HG03460 (cell line): ENCODE measurements around the gene TMED8.
"Not testable (repeated sequence)": the region's sequence is repeated elsewhere in the genome, so short reads cannot be mapped to it uniquely, and the experiment has no call there.

Experiments used
- ATAC-seq: cut with Tn5 transposase; IDR thresholded peaks from one replicate; pipeline ENCODE4 v1.9.1; 2021; ENCODE audit not compliant: unreplicated experiment

TMED8 gene

GRCh38 chr14:77323571-77323970, 53.3 kb downstream of the TMED8 start:
- ATAC-seq, result no peak

- no peak for ATAC-seq
Measured at GRCh38 chr14:77322951-77323350, 53.9 kb downstream of the TMED8 start.

DNA sequence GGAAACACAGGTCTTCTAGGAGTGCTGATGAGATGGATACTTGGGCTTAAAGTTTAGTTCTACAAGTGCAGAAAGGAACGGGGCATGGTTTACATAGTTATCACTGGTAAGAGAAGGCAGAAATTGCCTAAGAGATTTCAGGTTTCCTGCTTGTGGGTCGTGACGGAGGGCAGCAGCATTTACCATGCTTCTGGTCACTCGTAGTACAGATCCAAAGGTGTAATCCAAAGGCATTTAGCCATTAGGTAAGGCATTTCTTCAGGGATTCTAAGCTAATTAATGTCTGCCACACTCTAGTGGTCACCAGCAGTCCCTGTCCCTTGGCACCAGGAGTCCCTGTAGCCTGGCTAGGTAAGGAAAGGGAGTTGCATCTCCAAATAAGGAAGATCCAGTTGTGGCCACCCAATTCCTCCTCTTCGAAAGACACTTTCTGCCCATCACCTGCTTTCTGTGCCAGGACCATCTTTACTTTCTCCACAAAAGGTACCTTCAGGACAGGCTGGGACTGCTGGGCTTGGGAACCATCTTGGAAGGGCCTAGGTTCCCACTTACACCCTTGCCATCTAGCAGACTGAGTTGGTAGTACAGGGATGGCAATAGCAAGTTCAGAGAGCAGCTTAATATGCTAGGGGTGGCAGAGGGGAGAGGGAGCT, 54.5 kb downstream of the TMED8 start:
- no peak for ATAC-seq

DNA sequence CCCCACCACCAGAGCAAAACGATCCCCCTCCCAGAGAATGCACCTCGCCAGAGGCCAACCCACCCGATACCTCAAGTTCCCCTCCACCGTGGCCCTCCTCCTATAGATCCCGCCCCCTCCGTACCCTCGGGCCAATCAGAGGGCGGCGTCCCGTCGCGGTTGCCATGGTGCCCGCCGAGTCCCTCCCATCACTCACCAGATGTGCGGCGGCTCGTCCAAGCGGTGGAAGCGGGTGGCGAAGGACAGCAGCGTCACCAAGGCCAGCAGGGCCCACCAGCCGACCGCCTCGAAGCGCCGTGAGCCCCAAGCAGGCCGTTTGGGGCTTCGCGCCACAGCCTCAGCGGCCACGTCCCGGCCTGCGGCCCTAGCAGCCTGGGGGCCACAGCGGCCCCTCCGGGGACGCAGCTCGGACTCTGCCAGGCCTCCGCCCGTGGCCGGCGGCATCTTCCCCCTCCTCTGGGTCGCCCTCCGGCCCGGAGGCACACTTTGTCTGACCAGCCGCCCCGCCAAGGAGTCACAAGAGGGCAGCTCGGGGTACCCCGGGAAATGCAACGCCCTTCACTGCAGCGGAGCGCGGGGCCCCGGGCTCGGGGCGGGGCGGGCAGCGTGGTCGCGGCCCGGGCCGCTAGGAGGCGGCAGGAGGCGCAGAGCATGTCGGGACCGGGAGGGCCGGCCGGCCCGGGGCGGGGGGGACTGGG, 56.5 kb downstream of the TMED8 start, which contains the start of gene POMT2:
Gene POMT2 (minus strand): TSS at position 646 of the 698 bp plus-strand sequence. CDS start 202 bp downstream, at position 444.
- peak; percentile 72 for ATAC-seq

DNA sequence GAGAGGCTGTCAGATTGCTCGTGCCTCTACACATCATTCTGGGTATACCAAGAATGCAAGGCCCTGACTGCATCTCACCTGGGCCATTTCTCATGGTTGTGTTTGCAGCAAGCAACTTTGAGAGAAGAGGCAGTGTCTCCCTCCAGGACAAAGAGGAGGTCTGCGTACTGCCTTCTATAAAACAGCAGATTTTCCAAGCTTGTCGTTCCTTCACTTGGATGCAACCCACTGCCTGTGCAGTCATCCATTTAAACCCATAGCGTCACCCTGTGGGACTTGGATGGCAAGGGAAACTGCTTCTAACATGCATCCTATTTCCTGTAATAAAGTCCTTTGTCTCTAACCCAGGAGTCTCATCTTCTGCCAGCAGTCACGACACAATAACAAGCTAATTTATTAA, 57.5 kb downstream of the TMED8 start:
- no peak for ATAC-seq

GRCh38 chr14:77318756-77319155, 58.1 kb downstream of the TMED8 start:
- not testable (repeated sequence) for ATAC-seq

- no peak for ATAC-seq
Measured at GRCh38 chr14:77318006-77318553, 58.8 kb downstream of the TMED8 start.

DNA sequence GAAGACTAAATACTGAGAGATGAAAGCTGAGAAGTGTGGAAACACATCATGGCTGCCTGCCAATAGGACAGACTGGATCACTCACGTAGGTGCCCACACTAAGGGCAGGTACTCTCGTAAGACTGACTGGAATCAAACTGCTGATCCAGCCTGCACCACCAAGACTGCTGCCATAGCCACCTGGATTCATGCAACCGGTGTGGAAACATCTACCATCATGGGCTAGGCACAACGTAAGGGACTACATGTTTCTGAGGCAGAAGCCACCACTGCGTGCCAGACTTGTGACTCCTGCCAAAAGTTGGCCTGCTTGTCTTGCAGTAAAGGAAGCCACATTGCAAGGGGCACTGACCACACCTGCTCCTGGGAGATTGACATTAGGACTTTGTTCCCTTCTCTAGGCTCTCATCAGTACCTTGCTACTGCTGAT, 60.0 kb downstream of the TMED8 start:
- ATAC-seq, result no peak

- no peak for ATAC-seq
Measured at GRCh38 chr14:77316195-77316505, 60.7 kb downstream of the TMED8 start.

DNA sequence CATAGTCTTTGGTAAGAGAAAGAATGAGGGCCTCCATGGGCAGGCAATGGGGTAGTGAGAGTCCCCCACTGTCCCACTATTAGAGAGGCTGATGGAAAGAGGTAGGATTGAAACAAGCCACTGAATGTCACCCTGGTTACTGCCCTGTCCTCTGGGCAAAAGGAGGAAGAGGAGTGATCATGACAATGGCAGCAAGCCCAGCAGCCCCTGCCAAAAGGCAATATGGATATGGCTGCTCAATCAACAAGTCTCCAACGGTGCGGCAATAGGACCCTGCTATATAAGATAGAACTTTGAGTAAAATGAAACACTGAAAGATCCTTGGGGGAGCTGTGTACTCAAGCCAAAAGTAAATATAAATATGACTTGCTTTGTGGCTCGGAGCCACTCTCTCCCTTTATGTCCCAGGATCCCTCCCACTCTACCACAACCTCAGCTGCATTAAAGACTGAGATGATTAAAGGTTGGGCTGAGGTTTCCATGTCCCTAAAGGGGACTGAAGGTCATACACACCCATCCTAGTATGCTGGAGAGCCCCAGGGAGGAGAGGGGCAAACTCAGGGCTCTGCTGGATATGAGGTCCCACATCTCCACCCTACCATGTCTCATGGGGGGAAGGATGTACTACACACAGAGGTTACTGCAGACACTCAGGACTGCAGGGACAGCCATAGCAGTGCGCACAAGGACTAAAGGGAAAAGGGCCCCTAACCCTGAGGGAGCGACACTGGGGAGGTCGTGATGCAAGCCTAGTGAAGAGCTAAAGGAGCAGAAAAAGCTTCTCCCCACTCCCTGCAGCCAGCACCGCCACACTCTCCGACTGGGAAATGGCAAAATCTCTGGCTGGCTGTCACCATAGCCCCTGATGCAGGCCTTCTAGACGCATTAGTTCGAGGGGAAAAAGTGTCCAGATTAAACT, 62.1 kb downstream of the TMED8 start:
- ATAC-seq, result no peak

- no peak for ATAC-seq
Measured at GRCh38 chr14:77314043-77314442, 62.9 kb downstream of the TMED8 start.

DNA sequence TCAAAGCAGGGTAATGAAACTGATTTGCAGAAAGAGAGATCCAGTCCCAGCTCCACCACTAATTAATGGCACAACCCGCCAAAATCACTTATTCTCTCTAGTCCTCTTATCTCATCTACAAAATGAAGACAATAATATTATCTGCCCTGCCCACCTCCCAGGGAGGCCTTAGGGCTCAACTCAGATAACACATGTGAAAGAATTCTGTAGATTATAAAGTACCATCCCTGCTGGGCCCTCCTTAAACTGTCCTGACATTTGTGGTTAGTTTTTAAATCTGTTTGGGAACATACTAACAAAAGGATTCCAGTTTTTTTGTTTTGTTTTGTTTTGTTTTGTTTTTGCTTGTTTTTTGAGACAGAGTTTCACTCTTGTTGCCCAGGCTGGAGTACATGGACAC, 63.5 kb downstream of the TMED8 start:
- ATAC-seq, result no peak

DNA sequence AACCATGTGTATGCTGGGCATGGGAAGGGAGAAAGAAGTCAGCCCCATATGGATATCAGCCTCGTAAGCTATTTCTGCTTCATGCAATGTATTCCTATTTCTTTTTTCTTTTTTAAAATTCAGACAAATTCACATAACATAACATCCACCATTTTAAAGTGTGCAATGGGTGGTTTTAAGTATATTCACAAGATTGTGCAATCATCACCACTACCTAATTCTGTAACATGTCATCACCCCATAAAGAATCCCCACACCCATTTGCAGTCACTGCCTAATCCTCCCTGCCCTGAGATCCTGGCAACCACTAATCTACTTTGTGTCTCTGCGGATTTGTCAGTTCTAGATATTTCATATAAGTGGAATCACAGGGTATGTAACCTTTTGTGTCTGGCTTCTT, 65.7 kb downstream of the TMED8 start:
- no peak for ATAC-seq

DNA sequence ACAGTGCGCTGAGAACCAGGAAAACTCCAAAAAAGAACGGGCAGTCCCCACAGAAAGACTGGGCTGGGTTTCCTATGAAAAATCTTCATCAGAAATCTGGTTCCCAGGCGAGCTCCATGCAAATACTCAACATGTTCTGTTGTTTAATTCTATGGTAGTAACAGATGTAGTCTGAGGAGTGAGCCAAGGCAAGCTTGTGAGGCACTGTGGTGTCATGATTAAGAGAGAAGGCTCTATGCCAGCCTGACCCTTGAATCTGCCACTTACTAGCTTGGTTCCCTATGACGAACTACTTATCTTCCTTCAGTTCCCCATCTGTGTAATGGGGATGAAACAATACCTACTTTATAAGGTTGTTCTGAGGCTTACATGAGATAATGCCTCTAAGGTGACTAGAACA, 66.9 kb downstream of the TMED8 start:
- no peak for ATAC-seq

- no peak for ATAC-seq
Measured at GRCh38 chr14:77309131-77309530, 67.8 kb downstream of the TMED8 start.

GRCh38 chr14:77306851-77307496, 69.9 kb downstream of the TMED8 start:
- no peak for ATAC-seq

DNA sequence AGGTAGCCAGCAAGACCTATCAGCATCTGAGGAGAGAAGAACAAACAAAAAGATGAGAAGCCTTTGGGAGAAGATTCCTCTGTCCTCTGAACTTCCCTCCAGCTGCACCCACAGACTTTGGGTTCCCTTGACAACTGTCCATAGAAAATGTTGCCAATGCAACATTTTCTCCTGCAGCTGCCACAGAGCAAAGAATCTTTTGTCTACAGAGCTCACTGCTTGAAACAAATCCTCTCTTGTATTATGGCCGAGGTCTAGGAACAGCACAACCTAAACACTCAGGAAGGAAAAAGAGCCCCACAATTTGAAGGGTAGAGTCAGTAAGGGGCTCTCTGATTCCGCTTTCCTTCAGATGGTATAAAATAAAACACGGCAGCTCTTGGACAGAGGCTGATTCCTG, 70.5 kb downstream of the TMED8 start:
- no peak for ATAC-seq

GRCh38 chr14:77305696-77306095, 71.2 kb downstream of the TMED8 start:
- ATAC-seq, result no peak

DNA sequence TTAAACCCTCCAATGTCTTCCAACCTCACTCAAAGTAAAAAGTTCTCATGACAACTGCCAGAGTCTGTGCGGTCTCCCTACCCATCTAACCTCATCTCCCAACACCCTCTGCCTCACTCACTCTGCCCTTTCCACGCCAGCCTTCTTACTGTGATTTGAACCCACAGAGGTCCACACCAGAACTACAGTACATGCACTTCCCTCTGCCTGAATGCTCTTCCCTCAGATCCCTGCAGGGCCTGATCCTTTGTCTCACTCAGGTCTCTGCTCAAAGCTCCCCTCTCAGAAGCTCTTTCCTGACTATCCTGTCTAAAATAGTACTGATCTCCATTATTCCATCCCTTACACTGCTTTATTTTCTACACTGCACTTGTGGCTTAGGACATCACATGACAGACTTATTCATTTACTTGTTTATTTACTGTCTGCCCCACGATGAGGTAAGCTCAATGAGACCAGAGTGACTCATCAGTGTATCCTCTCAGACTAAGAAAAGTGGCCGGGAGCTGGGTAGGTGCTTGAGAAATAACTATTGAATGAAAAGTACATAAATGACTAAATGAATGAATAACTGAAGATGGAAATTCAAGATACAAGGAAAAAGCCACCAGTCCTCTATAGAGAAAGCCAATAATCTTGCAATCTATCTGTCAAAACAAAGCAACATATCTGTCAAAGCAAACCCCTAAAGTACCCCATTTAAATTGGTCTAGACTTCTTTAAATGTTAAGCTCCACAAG, 73.3 kb downstream of the TMED8 start:
- ATAC-seq, result no peak

- no peak for ATAC-seq
Measured at GRCh38 chr14:77302926-77303325, 74.0 kb downstream of the TMED8 start.
